Activated CD8-positive, alpha-beta memory T cell treated with anti-CD3 and anti-CD28 coated beads for 48 hours (primary cell): ENCODE data around the gene PHF23.
A peak's percentile ranks its signal among the peaks of the same experiment; 100 is the strongest.

Experiments used
- DNase-seq, 3 experiments: peaks; one replicate each; pipeline ENCODE4 v3.0.0-alpha.2; 2020; ENCODE audit warnings: low read depth in 2 of 3, low spot score in 2 of 3

Gene PHF23

GRCh38 chr17:7207120-7208001 is 31.9 kb downstream of the PHF23 start:
- no peak for DNase-seq

GRCh38 chr17:7205561-7205960 is 33.7 kb downstream of the PHF23 start:
- no peak for DNase-seq

GRCh38 chr17:7204828-7205461 is 34.3 kb downstream of the PHF23 start:
- DNase-seq, result peak; percentile 81 to 86 (median 86)

- no peak for DNase-seq
Measured at GRCh38 chr17:7204336-7204735, 34.9 kb downstream of the PHF23 start.

DNA sequence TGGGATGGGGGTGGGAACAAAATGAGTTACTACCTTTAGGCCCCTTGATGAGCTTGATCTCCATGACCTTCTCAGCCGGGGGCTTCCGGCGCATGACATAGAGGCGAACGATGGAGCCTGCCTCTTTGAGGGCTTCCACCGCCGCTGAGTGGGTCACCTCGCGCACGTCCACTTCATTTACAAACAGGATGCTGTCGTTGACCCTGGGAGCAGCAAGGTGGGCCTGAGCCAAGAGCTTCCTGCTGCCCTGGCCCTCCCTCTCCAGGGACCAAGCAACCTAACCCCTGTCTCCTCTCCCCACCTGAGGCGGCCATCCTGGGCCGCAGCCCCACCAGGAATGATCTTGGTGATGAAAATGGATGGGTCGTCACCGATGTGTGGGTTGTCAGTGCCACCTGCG is 35.9 kb downstream of the PHF23 start:
- DNase-seq, result no peak

GRCh38 chr17:7196651-7197401 is 42.4 kb downstream of the PHF23 start:
- no peak for DNase-seq

DNA sequence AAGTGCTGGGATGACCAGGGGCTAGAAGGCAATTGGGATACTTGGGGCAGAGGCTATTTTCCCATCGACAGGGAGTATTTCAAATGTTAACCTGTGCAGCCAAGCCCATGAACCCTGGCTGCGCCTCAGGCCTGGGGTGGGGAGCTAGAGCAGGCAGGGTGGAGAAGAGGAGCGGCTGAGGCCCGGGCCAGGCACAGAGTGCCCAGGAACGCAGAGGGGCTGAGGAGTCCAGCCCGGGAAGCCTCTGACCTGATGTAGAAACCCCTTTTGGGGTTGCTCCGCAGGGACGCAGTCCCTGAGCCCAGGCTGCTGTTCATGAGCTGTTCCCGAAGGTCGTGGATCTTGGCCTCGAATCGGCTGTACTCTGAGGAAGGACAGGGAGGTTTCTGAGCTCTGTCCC is 43.3 kb downstream of the PHF23 start:
- no peak for DNase-seq

GRCh38 chr17:7192271-7192937 is 46.9 kb downstream of the PHF23 start:
- DNase-seq, result no peak

- no peak for DNase-seq
Measured at GRCh38 chr17:7191571-7192270, 47.5 kb downstream of the PHF23 start.

DNA sequence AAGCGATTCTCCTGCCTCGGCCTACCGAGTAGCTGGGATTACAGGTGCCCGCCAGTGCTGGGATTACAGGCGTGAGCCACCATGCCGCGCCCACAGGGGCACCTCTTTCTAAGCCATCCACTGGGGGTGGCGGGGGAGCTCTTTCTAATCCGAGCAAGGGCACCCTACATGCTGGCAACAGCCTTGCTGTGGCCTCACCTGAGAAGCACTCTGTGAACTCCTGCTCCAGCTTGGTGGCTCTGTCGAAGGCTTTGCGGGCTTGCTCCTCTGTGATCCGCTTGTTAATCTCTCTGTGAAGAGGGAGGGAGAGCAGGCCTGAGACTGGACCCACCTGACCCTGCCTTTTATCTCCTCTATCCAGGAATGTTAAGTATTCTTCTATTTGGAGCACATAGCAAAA is 48.2 kb downstream of the PHF23 start:
- no peak for DNase-seq

DNA sequence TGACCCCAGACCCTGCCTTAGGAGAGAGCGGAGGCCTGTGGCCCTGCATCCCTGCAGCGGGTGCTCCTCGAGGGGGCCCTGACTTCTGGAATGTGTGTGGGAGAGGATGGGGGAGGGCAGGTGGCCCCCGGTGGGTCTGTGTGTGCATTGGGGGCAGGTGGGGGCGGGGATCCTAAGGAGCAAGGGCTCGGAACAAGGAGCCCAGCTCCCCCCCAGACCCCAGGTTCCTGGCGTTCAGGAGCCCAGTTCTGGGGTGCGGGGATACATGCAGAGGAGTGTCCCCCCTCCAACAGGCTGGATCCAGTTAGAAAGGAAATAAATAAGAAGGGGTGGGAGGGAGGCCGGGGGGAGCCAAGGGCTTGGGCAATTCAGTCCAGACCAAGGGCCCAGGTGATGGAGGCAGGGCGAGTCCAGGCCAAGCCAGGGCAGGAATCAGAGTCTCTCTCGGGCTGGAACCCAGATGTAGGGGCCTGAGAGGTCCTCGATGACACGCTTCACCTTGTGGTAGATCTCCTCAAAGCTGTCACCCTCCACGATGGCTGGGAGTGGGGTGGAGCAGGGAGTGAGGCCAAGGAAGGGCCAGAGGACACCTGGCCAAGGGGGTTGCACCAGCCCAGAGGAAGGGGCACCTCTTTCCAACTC is 48.9 kb downstream of the PHF23 start:
- DNase-seq, result no peak

- DNase-seq, result no peak
Measured at GRCh38 chr17:7186241-7186640, 53.0 kb downstream of the PHF23 start.
